NCI-H2029 (cell line): ENCODE data around the gene LRRC10B.
A peak's percentile ranks its signal among the peaks of the same experiment; 100 is the strongest.

Source experiments
- DNase-seq: peaks from one replicate; lab custom pipeline; 2025; lab: John Stamatoyannopoulos, UW

The LRRC10B gene

GRCh38 chr11:61486779-61487178 lies 21.8 kb upstream of the LRRC10B start:
- DNase-seq = no peak

GRCh38 chr11:61487342-61488025 lies 21.1 kb upstream of the LRRC10B start:
- DNase-seq = no peak

GRCh38 chr11:61488651-61489291 lies 19.8 kb upstream of the LRRC10B start:
- peak; percentile 92 for DNase-seq

GRCh38 chr11:61489833-61490721 lies 18.5 kb upstream of the LRRC10B start:
- DNase-seq = peak; percentile 61

GRCh38 chr11:61491736-61492395 lies 16.7 kb upstream of the LRRC10B start:
- DNase-seq = no peak

GRCh38 chr11:61494381-61494961 lies 14.1 kb upstream of the LRRC10B start:
- DNase-seq = no peak

GRCh38 chr11:61495801-61496601 lies 12.5 kb upstream of the LRRC10B start:
- DNase-seq = peak; percentile 78

GRCh38 chr11:61496602-61497400 lies 11.7 kb upstream of the LRRC10B start:
- DNase-seq = no peak

- DNase-seq = no peak
These were observed 11.1 kb upstream of the LRRC10B start for GRCh38 chr11:61497473-61497872.

- no peak for DNase-seq
These were observed 10.7 kb upstream of the LRRC10B start for GRCh38 chr11:61497876-61498275.

GRCh38 chr11:61498767-61499341 lies 9.7 kb upstream of the LRRC10B start:
- no peak for DNase-seq

GRCh38 chr11:61499816-61500491 lies 8.6 kb upstream of the LRRC10B start:
- no peak for DNase-seq

- DNase-seq = no peak
These were observed 6.0 kb upstream of the LRRC10B start for GRCh38 chr11:61502522-61502921.

GRCh38 chr11:61503135-61503770 lies 5.3 kb upstream of the LRRC10B start:
- no peak for DNase-seq

- DNase-seq = no peak
These were observed 3.4 kb upstream of the LRRC10B start for GRCh38 chr11:61505106-61505505.

GRCh38 chr11:61505640-61506155 lies 2.9 kb upstream of the LRRC10B start:
- no peak for DNase-seq

GRCh38 chr11:61507012-61507768 lies 1.4 kb upstream of the LRRC10B start:
- DNase-seq = no peak
